Left ventricle myocardium superior (tissue), 1 donor: ENCODE results near the gene TMEM176A. TPM values are rescaled to one million over a fixed set of nuclear protein-coding genes. Genes with fewer than 3 reads are reported as not detected.

Experiments used
- ATAC-seq: fragments of 200-7000 bp; cut with Tn5 transposase; one replicate; pipeline ENCODE4 v1.9.1; 2020; ENCODE audit warnings: mild to moderate bottlenecking, moderate library complexity
- DNase-seq: peaks from one replicate; pipeline ENCODE4 v3.0.0-alpha.2; 2020
- intact Hi-C: fragments of 100-400 bp; cut with micrococcal nuclease; formaldehyde crosslinking; loops from one replicate; pipeline ENCODE4 v1.11.0; 2022
- total RNA-seq: library from RNA; stranded (reverse); fragmentation: NEBNext Ultra II Directional; extraction: Animal tissue kit (Norgen Biotek cat#: 25700); gene quantifications from one replicate; pipeline ENCODE4 v1.2.1, GENCODE V29; 2021
- donor health status: DM: no; HTN: yes; CAD: no; lungs with severe emphysema.

TMEM176A gene
- total RNA-seq, 1 donor from 2014 or later, result 30.1 TPM

GRCh38 chr7:150838965-150839650 lies 38.5 kb downstream of the TMEM176A start:
- ATAC-seq (no peak), DNase-seq (no peak)
- intact Hi-C loops, result no loop called here

GRCh38 chr7:150842018-150842417 lies 41.4 kb downstream of the TMEM176A start:
- ATAC-seq, result no peak
- intact Hi-C loops, result no loop called here
- DNase-seq, result no peak

- ATAC-seq, result no peak
- no peak for DNase-seq
- intact Hi-C loops, result no loop called here
Observed at GRCh38 chr7:150842716-150843115, 42.1 kb downstream of the TMEM176A start.

- DNase-seq, result peak; percentile 80
- ATAC-seq, result peak; percentile 92
- intact Hi-C loops, result no loop called here
Observed at GRCh38 chr7:150845421-150845861, 44.9 kb downstream of the TMEM176A start.

- ATAC-seq (peak; percentile 11), DNase-seq (no peak)
- intact Hi-C loops, result no loop called here
Observed at GRCh38 chr7:150846291-150847115, 45.9 kb downstream of the TMEM176A start.

- DNase-seq, result no peak
- ATAC-seq, result no peak
- intact Hi-C loops, result no loop called here
Observed at GRCh38 chr7:150847536-150847935, 47.0 kb downstream of the TMEM176A start.

- DNase-seq, result no peak
- intact Hi-C loops, result no loop called here
Observed at GRCh38 chr7:150848111-150848510, 47.5 kb downstream of the TMEM176A start.

GRCh38 chr7:150848561-150849115 lies 48.1 kb downstream of the TMEM176A start:
- ATAC-seq (no peak), DNase-seq (no peak)
- intact Hi-C loops, result no loop called here

More at GRCh38 chr7:150848111-150848510, 47.5 kb downstream of the TMEM176A start:
- no peak for ATAC-seq

- DNase-seq (no peak), ATAC-seq (no peak)
- intact Hi-C loops, result no loop called here
Observed at GRCh38 chr7:150849204-150849775, 48.7 kb downstream of the TMEM176A start.

- ATAC-seq, result no peak
- intact Hi-C loops, result no loop called here
- DNase-seq, result no peak
Observed at GRCh38 chr7:150850273-150850672, 49.7 kb downstream of the TMEM176A start.

- ATAC-seq, result no peak
- no peak for DNase-seq
- intact Hi-C loops, result no loop called here
Observed at GRCh38 chr7:150851492-150852370, 51.2 kb downstream of the TMEM176A start.

- ATAC-seq (no peak), DNase-seq (no peak)
- intact Hi-C loops, result no loop called here
Observed at GRCh38 chr7:150852371-150852905, 51.9 kb downstream of the TMEM176A start, which contains the start of gene AOC1. Gene AOC1, plus strand, starts transcription at chr7:150852517. Its CDS starts 3,954 bp downstream, at chr7:150856471.

- DNase-seq (no peak), ATAC-seq (no peak)
- intact Hi-C loops, result no loop called here
Observed at GRCh38 chr7:150854066-150855000, 53.8 kb downstream of the TMEM176A start.

Other genes starting within 250 kb of the TMEM176A start
- gene GIMAP4, start 233.4 kb upstream of the TMEM176A start, total RNA-seq, result 40.2 TPM
- 31.5 TPM for gene GIMAP6, start 168.4 kb upstream of the TMEM176A start, total RNA-seq
- gene GIMAP2, start 115.1 kb upstream of the TMEM176A start, total RNA-seq, result 6.9 TPM
- 6.7 TPM for gene GIMAP1, start 84.2 kb upstream of the TMEM176A start, total RNA-seq
- gene GIMAP5, start 63.4 kb upstream of the TMEM176A start, total RNA-seq, result 9.8 TPM
- gene TMEM176B, start 405 bp upstream of the TMEM176A start, total RNA-seq, result 45.2 TPM
- 0.17 TPM for gene AOC1, start 51.7 kb downstream of the TMEM176A start, total RNA-seq
- gene KCNH2, start 177.6 kb downstream of the TMEM176A start, total RNA-seq, result 107 TPM
- 10.9 TPM for gene NOS3, start 190.2 kb downstream of the TMEM176A start, total RNA-seq
- gene ATG9B, start 223.7 kb downstream of the TMEM176A start, total RNA-seq, result not detected
- gene ABCB8, start 227.7 kb downstream of the TMEM176A start, total RNA-seq, result 29.7 TPM
- gene ASIC3, start 247.8 kb downstream of the TMEM176A start, total RNA-seq, result 8.6 TPM